Measurements from ENCODE around the gene ZKSCAN8.
A peak's percentile ranks its signal among the peaks of the same experiment; 100 is the strongest.

ZKSCAN8 gene

DNA sequence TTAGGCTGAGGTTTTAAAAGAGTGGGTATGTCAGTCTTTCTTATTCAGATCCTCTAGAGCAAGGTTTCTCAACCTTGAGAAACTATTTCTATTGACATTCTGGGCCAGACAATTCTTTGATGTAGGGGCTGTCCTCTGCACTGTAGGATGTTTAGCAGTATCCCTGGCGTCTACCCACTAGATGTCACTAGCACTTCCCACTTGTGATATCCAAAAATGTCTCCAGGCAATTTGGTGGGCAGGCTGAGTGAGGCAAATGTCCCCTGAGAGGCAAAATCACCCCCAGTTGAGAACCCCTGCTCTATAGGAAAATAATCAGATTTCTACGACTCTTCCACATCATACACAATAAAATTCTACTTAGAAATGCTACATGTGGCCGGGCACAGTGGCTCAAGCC, 7.7 kb upstream of the ZKSCAN8 start:
- no peak for TF ChIP-seq POLR2AphosphoS5 (IDR thresholded peaks at IDR 0.05; ENCODE audit: low read depth)
- TF ChIP-seq SPI1 (IDR thresholded peaks at IDR 0.05; ENCODE audit: borderline replicate concordance, low read depth) = peak; percentile 20; the same call in 1 of the 2 replicates
- TF ChIP-seq, protein P1, sequence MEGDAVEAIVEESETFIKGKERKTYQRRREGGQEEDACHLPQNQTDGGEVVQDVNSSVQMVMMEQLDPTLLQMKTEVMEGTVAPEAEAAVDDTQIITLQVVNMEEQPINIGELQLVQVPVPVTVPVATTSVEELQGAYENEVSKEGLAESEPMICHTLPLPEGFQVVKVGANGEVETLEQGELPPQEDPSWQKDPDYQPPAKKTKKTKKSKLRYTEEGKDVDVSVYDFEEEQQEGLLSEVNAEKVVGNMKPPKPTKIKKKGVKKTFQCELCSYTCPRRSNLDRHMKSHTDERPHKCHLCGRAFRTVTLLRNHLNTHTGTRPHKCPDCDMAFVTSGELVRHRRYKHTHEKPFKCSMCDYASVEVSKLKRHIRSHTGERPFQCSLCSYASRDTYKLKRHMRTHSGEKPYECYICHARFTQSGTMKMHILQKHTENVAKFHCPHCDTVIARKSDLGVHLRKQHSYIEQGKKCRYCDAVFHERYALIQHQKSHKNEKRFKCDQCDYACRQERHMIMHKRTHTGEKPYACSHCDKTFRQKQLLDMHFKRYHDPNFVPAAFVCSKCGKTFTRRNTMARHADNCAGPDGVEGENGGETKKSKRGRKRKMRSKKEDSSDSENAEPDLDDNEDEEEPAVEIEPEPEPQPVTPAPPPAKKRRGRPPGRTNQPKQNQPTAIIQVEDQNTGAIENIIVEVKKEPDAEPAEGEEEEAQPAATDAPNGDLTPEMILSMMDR (IDR thresholded peaks at IDR 0.05; ENCODE audit: insufficient read depth, low read length) = peak; percentile 25
- no peak for TF ChIP-seq GABPA (IDR thresholded peaks at IDR 0.05; ENCODE audit: low read depth)

DNA sequence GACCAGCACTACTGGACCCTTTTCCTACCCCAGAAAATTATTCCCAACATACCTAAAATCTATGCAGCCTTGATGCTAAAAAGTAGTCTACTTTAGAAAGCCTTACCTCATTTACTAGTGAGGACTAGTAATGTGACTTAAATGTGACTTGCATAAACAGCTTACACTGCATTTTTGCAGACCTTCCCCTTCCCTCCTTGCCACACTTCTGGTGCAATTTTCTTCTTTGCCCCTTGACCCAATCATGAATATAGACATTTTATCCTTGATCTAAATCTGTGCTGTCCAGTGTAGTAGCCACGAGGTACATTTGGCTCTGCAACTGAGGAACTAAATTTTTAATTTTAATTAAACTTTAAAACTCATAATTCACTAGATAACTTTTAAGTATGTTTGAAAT, 7.0 kb upstream of the ZKSCAN8 start:
- TF ChIP-seq, protein P2, sequence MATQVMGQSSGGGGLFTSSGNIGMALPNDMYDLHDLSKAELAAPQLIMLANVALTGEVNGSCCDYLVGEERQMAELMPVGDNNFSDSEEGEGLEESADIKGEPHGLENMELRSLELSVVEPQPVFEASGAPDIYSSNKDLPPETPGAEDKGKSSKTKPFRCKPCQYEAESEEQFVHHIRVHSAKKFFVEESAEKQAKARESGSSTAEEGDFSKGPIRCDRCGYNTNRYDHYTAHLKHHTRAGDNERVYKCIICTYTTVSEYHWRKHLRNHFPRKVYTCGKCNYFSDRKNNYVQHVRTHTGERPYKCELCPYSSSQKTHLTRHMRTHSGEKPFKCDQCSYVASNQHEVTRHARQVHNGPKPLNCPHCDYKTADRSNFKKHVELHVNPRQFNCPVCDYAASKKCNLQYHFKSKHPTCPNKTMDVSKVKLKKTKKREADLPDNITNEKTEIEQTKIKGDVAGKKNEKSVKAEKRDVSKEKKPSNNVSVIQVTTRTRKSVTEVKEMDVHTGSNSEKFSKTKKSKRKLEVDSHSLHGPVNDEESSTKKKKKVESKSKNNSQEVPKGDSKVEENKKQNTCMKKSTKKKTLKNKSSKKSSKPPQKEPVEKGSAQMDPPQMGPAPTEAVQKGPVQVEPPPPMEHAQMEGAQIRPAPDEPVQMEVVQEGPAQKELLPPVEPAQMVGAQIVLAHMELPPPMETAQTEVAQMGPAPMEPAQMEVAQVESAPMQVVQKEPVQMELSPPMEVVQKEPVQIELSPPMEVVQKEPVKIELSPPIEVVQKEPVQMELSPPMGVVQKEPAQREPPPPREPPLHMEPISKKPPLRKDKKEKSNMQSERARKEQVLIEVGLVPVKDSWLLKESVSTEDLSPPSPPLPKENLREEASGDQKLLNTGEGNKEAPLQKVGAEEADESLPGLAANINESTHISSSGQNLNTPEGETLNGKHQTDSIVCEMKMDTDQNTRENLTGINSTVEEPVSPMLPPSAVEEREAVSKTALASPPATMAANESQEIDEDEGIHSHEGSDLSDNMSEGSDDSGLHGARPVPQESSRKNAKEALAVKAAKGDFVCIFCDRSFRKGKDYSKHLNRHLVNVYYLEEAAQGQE (IDR thresholded peaks at IDR 0.05; ENCODE audit: insufficient replicate concordance, low read depth) = no peak
- TF ChIP-seq POLR2AphosphoS5 (IDR thresholded peaks at IDR 0.05; ENCODE audit: low read depth) (no peak), SPI1 (IDR thresholded peaks at IDR 0.05; ENCODE audit: borderline replicate concordance, low read depth) (no peak)
- TF ChIP-seq, protein P1 (IDR thresholded peaks at IDR 0.05; ENCODE audit: insufficient read depth, low read length) = no peak
- Histone ChIP-seq H3K27ac (replicated peaks) (no peak overlapping the region), H3K4me3 (replicated peaks; ENCODE audit: insufficient read depth, low read length) (no peak overlapping the region), H3K27me3 (ENCODE audit: insufficient read depth, poor library complexity, severe bottlenecking) (no peaks in the 10 kb centered on the region)
- DNase-seq (ENCODE audit: low read depth in 1 of 2, low spot score in 1 of 2) = peak in 1 of 2 experiments; percentile 28

More for the DNA sequence above, 7.7 kb upstream of the ZKSCAN8 start:
- Histone ChIP-seq H3K27ac (replicated peaks) (no peak overlapping the region), H3K4me3 (replicated peaks; ENCODE audit: insufficient read depth, low read length) (no peak overlapping the region), H3K27me3 (ENCODE audit: insufficient read depth, poor library complexity, severe bottlenecking) (no peaks in the 10 kb centered on the region)
- peak in 1 of 2 experiments; percentile 48 for DNase-seq (ENCODE audit: low read depth in 1 of 2, low spot score in 1 of 2)

DNA sequence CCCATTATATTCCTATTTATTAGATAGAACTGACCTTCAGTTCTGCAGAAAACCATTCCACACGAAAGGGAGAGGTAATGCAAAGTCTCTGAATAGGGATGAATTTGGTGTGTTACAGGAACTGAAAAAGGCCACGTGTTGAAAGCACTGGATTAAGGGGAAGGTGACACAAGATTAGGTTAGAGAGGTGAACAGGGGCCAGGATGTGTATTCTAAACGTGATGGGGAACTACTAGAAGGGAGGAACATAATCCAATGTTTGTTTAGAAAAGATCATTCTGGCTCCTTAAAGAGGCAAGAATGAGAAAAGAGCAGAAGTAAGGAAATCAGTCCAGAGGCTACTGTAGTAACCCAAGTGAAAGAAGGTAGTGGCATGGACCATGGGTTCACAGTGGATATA, 6.3 kb upstream of the ZKSCAN8 start:
- peak in 1 of 2 experiments; percentile 52 for DNase-seq (ENCODE audit: low read depth in 1 of 2, low spot score in 1 of 2)
- Histone ChIP-seq H3K27me3 (ENCODE audit: insufficient read depth, poor library complexity, severe bottlenecking) (no peaks in the 10 kb centered on the region), H3K27ac (replicated peaks) (peak overlapping the region; percentile 94), H3K4me3 (replicated peaks; ENCODE audit: insufficient read depth, low read length) (peak overlapping the region; percentile 81; the same call in 1 of the 2 replicates)
- TF ChIP-seq, protein P1 (IDR thresholded peaks at IDR 0.05; ENCODE audit: insufficient read depth, low read length) = no peak
- TF ChIP-seq, protein P2 (IDR thresholded peaks at IDR 0.05; ENCODE audit: insufficient replicate concordance, low read depth) = no peak
- TF ChIP-seq POLR2AphosphoS5 (IDR thresholded peaks at IDR 0.05; ENCODE audit: low read depth) (no peak), GABPA (IDR thresholded peaks at IDR 0.05; ENCODE audit: low read depth) (no peak)
